Amniotic stem cell (primary cell): Measurements from ENCODE around the gene GOT2.
"Not testable (repeated sequence)": the region's sequence is repeated elsewhere in the genome, so short reads cannot be mapped to it uniquely, and the experiment has no call there.

ENCODE experiments used
- DNase-seq: peaks from one replicate; lab custom pipeline; 2025; lab: John Stamatoyannopoulos, UW

The GOT2 gene

DNA sequence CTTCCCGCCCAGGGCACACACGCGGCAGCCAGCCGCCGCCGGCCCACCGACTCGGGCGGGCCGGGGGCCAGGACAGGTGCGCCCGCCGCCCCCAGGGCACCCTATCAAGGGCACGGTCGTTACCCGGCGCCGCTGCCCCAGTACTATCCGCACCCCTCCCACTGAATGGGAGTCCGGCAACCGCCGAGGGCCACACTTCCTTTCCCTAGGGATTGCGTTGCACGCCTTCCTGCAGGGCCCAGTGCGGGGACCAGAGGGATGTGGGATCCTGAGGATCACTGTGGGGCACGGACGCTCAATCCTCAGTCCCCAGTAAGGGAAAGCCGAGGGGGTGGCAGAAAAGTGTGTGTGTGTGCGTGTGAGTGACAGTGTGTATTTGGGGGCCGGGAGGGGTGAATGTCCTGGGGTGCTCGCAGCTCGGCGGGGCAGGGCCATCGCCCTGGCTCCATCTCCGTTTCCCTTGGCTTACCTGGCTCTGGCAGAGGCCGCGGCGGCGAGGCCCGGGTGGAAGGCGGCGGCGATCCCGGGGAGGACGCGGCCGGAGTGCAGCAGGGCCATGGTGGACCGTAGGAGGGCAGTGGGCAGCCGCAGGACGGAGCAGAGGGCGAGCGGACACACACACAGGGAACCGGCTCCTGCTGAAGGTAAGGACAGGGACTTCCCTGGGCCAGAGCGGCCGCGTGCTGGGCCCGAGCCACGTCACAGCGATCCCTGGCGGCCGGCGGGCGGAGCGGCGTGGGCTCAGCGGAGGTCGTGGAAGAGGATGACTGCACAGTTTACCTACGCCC, at the start of gene GOT2:
Gene GOT2, minus strand, starts transcription at position 646 of the 788 bp plus-strand sequence. Its CDS starts 88 bp downstream, at position 558.
- peak; percentile 76 for DNase-seq

DNA sequence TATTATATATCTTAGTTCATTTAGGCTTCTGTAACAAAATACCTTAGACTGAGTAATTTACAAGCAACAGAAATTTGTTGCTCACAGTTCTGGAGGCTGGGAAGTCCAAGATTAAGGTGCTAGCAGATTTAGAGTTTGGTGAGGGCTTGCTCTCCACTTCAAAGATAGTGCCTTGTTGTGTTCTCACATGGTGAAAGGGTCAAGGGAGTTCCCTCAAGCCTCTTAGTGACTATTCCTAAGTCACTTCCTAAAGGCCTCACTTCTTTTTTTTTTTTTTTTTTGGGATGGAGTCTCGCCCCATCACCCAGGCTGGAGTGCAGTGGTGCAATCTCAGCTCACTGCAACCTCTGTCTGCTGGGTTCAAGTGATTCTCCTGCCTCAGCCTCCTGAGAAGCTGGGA, 45.2 kb upstream of the GOT2 start:
- not testable (repeated sequence) for DNase-seq

DNA sequence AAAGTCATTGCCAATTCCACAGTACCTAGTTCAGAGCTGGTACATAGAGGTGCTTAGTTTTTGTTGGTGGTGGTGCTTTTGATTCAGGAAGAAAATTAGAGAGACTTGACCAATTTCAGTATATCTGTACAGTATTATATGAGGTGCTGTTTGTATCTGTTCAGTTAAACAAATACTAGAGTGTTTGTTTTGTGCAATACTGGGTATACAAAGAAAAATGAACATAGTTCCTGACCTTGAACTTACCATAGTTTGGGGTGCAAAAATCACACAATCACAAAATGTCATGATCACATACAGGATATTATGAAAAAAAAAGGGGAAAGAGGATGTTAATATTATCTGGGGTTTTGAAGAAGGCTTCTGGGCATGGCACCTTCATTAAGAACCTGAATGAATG, 39.8 kb upstream of the GOT2 start:
- no peak for DNase-seq

DNA sequence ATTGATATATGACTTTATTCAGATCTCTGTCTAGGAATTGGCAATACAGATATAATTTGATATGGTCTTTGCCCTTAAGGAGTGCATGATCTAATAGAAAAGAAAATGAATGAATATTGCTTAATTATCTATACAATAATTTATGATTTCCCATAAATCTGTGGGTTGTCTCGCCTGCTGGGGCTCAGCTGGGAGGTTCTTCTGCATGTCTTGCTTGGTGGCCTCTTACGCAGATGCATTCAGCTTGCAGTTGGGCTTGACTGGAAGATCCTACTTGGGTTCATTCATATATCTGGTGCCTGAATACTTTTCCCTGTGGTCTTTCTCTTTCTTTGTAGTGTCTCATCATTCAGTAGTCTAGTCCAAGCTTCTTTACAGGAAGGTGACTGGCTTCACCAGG, 34.0 kb upstream of the GOT2 start:
- DNase-seq: no peak

DNA sequence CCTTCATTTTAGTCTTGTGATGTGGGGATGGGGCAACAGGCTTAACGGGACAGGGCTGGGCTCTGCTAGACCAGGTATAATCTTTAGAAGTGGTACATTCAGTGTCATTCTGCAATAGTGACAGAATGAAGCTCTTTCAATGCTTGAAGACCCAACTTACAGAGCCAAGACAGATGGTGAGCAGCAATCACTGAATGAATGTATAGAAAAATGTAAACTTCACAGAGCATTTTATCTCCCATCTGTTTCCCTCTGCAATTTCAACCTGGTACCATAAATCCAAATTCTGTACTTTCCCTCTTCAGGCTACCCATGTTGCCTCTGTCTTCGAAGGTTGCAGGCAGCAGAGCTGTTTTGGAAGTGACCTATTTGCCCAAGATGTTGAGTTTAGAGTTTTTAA, 33.5 kb upstream of the GOT2 start:
- DNase-seq: no peak

DNA sequence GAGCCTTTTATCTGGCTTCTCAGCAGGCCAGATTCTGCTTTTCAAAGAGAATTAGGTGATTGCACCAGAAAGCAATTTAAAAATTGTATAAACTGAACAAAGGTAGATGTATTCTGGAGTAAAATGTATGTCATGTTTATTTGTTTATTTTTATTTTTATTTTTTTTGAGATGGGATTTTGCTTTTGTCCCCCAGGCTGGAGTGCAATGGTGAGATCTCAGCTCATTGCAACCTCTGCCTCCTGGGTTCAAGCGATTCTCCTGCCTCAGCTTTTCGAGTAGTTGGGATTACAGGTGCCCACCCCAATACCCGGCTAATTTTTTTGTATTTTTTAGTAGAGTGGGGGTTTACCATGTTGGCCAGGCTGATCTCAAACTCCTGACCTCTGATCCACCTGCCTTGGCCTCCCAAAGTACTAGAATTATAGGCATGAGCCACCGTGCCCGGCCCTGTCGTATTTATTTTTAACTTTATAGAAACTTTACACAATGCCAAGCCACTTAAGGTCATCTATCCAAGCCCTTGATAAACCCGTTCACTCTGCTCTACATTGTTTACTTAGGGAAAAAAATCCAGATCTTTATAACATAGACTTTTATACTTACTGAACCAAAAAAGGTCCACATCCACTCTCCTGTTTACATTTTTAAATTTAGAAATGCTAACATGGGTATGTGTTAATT, 22.7 kb upstream of the GOT2 start:
- no peak for DNase-seq

DNA sequence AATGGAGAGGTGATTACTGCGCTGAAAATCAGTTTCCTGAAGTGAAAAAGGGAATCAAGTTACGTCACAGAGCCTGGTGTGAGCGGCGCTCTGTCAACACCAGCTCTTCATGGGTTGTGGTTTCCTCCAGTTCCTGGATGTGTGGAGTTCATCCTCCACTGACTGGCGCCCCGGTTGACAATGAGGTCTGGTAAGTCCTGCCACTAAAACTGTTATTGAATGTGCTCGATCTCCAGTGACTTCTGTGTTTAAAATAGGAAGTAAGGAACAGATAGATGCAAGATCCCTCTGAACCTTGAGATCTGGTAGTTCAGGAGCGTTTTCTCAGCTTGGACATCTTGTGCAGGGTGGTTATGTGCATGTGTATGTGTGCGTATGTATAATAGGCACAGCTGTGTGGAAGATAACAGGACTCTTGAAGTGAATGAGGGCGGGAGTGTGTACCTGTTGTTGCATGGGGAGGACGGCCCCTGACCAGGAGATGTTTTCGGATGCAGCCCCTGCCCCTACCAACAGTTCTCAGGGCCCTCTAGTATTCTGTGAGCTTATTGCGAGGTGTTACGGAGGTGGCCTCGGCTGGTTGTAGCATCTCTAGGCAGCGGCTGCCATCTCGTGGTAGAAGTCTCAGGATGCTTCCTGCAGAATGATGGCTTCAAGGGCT, 22.0 kb upstream of the GOT2 start:
- peak; percentile 51 for DNase-seq

DNA sequence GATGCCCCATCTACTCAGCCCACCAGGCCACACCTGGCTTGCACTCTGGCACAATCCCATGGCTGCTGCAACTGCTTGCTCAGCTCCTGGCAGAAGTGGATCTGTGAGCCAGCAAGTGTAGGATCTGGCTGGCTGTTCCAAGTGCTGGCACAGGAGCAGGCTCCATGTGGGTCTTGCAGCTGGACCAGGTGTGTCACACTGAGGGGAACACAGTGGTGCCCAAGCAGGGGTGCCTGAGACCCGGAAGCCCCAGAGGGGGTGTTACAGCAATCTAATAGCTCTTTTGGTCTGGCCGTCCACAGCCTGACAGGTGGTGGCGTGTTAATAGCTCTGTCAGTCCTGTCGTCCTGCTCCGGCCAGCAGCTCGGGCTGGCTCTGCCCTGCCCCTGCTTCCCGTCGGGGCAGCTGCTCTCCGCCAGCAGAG, 19.6 kb upstream of the GOT2 start:
- no peak for DNase-seq

DNA sequence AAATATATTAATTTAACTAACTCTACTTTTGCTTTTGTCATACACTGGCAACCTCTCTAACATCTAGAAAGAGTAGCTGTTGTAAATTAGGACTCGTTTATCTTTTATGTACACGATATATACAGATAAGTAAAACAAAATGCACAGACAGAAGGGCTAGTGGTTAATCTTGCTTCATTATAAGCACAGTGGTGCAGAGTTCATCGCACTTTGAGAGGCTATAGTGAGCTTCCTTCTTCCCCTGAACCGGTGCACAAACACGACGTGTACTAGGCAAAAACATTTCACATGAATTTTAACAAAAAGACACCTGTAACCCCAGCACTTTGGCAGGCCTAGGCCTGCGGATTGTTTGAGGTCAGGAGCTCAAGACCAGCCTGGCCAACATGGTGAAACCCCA, 10.4 kb upstream of the GOT2 start:
- no peak for DNase-seq

DNA sequence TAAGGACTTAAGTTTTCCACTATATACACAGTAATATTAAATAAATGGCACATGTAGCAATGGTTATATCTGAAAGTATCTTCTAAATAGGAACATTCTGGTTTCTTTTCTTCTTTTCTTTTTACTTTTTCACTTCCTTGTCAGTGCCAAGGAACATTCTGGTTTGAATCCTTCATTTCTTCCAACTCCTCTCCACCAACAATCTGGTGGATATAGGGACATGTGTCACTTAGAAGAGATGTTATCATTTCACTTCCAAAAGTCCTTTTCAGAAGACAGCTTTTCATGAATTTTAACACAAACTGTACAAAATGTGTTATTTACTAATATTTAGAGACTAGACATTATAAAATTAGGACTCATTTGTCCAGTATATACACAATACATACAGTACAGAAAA, 7.9 kb upstream of the GOT2 start:
- DNase-seq: no peak

DNA sequence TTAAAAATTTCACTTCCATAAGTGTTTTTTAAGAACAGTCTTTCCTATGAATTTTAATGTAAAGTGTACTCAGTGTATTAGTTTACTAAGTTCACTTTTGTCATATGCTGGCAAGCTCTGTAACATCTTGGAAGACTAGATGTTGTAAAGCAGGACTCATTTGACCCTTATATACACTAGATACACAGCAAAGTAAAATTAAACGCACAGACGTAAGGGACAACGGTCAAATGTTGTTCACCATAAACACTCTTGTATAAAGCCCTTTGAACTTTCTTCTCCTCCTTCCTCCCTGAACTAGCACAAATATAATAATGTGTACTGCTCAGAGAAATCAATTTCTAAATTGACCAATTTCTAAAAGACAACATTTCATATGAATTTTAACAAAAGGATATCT, 7.0 kb upstream of the GOT2 start:
- no peak for DNase-seq

DNA sequence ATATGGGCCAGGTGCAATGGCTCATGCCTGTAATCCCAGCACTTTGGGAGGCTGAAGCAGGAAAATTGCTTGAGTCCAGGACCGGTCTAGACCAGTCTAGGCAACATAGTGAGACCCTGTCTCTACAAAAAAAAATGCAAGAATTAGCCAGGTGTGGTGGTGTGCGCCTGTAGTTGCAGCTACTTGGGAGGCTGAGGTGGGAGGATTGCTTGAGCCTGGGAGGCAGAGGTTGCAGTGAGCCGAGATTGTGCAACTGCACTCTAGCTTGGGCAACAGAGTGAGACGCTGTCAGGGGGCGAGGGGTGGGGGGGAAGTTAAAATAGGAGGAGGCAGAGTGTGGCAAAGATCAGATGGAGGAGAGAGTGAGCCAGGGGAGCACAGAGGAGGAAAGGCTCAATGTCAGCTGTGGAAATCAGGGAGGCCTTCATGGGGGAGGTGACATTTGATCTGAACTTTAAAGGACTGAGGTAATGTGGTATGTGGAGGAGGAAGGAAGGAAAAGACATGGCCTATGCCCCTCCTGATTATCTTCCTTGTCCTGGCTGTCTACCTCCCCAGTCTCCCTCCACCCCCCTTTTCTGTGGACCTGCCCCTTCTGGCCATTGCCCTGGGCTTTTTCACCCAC, 4.7 kb upstream of the GOT2 start:
- no peak for DNase-seq

DNA sequence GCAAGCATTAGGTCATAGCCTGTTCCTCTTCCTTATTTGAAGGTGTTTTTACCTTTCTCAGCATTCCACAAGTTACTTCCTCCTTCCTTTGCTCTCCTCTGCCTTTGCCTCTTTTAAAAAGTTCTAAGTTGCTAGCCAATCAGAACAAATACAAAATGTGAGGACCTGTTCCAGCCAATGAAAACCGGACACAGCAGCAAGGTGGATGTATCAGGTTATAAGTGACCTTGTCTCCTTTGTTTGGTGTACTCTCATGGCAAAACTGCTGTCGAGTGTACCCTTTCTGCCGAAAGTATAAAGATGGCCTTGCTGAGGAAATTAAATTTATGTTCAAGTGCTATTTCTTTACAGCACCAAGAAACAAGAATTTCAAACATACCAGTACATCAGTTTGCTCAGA, 2.2 kb upstream of the GOT2 start:
- DNase-seq: not testable (repeated sequence)

DNA sequence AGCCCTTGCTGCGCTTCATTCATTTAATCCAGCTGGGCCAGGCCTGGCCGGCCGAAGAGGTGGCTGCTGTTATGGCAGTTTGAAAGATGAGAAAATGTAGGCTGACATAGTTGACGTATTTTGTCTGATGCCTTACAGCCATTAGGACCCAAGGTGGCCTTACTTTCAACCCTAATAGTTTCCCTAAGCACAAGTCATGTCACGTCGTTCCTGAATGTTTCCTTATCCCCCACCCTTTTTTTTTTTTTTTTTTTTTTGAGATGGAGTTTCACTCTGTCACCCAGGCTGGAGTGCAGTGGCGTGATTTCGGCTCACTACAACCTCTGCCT, 307 bp upstream of the GOT2 start:
- DNase-seq: no peak

DNA sequence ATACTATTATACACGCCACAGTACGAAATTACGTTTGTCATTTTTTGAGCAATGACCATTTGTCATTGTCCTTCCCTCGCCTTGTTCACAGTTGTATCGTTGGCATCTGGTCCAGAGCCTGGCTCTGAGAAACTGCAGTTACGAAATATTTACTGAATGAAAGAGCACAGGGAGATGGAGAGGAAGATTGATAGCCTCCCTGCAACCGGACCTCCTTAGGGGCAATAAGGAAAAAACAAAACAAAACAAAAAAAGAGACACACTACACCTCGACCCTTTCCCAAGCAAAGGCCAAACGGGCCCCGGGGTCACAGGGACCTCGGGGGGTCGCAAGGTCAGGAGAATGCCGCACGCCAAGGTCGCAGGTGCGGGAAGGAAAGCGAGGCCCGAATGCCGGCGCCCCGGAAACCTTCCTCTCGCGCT, 857 bp downstream of the GOT2 start:
- no peak for DNase-seq

DNA sequence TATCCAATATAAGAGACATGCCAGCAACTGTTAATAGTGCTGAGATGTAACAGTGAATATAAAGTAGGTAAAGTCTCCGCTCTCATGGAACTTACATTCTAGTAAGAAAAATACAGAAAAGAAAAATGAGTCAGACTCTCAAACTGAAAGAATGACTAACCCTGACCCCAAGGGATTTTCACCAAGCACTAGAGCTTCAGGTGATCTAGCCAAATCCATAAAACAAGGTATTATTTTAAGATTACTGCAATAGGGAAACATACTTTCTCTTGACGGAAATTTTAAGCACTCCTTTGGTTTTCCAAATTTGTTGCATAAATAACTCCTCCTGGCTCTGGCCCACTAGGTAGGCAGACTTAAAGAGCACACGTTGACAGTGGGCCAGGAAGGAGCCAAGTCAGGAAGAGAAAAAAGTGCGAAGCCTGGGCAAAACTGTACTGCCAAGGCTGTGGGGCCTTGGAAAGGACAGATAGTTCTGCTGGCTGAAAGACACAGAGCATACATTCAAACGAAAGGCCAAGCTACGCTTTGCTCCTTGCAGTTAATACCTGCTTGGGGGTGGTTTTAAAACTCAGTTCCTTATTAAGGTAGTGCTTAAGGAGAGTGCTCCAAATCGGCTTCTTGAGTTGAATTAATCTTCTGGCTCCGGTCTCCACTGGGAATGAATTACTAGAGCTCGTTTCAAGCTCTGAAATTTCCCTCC, 1.4 kb downstream of the GOT2 start:
- no peak for DNase-seq

DNA sequence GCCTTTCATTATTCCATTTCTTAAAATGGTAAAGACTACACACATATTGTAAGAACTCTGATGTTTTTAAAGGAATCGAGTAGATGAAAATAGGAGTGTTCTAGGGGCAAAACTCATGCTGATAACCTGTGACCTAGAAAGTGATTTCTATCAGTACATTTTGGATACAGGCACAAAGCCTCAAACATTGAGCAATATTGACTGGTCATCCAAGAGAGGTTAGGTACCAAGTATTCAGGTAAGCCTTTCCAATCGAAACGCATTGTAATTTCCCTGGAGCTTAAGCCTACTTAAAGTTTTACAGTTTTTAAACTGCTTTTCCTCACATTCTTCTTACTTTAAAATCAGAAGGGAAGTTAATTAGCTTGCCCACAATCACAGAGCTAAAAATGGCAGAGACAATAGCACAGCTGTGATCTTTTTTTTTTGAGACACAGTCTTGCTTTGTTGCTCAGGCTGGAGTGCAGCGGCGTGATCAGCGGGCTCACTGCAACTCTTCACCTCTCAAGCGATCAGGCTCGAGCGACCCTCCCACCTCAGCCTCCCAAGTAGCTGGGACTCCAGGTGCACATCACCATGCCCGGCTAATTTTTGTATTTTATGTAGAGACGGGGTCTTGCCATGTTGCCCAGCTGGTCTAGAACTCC, 3.3 kb downstream of the GOT2 start:
- no peak for DNase-seq

DNA sequence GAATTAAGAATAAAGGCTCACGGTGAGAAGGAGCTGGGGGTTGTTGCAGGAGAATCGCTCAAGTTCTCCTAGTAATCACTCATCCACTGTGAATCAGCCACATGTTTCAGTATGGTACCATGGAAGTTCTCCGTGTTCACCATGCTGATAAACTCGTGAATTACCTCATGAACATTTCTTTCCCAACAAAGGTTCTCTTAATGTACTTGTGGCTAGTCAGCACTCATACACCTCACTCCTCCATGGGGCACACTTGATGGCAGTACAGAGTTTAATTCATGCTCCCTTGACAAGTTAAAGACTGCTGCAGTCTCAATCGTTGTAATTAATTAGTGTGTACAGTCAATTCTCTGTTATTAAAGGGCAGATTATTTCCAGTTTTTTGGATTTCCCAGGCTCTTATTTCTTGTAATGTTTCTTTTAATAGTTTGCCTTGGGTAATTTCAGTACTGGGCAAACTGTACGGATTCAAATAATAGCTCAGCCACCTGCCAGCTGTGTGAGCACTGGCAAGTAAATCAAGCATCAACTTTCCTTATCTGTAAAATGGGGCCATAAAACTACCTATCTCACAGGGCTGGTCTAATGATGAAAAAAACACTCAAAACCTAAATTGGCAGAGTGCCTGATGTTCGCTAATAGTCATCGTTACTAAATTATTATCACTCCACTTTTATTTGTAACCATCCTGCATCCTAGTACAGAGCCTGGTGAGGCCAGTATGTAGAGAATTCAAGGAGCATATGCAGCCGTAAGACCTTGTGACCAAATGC, 6.1 kb downstream of the GOT2 start:
- no peak for DNase-seq

DNA sequence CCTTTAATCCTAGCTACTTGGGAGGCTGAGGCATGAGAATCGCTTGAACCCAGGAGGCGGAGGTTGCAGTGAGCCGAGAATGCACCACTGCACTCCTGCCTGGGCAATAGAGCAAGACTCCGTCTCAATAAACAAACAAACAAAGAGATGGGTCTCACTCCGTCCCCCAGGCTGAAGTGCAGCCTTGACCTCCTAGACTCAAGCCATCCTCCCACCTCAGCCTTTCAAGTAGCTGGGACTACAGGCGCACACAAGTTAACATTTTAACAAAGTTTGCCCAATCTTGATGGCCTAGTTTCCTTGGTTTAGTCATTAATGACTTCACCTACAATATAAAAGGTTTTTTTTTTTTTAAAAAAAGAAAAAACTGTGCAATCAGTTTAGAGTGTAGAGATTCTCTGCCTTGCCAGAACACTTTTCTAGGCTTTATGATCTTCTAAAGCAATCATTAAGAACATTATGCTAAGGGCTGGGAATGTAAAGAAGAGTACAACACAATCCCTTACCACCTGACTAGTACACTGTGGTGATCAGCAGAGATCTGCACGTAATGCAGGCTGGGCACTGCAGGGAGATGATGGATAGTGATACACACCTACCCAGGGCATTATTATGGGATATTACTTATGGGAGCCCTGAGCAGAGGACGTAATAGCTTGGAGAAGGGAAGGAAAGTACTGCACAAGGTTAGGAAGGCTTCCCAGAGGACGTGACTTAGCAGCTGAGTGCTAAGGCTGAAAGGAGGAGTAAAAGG, 6.9 kb downstream of the GOT2 start:
- DNase-seq: no peak

DNA sequence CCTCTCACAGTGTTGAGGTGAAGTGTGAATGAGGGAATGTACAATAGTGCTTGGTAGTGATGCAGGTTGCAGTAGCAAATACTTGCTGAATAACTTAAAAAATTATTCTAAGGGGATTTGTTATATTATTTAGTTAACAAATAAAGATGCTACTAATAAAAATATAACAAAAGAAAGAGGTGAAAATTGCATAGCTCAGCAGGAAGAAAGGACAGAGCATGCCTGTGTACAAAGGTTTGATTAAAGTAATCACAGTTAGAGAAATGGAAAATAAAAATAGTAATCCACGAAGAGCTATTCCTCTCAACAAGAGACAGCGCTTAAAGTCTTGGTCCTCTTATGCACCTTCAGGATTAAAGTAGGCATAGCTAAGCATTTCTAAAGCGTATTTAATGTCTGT, 11.0 kb downstream of the GOT2 start:
- DNase-seq: no peak
